NCI-H446 (cell line): ENCODE data around the gene SLC43A3.

Experiments
- DNase-seq, 2 experiments: peaks; one replicate each; lab custom pipeline; 2025; lab: John Stamatoyannopoulos, UW

SLC43A3 gene

GRCh38 chr11:57357856-57358255 lies 69.1 kb downstream of the SLC43A3 start:
- DNase-seq = no peak

- no peak for DNase-seq
These were observed 69.6 kb downstream of the SLC43A3 start for GRCh38 chr11:57357310-57357709.
